ENCODE results near the gene IL18BP. TPM values are rescaled to one million over a fixed set of nuclear protein-coding genes. Genes with fewer than 3 reads are reported as not detected.

Gene IL18BP
- total RNA-seq, 1 experiment from 2014 or later: 18.2 TPM

DNA sequence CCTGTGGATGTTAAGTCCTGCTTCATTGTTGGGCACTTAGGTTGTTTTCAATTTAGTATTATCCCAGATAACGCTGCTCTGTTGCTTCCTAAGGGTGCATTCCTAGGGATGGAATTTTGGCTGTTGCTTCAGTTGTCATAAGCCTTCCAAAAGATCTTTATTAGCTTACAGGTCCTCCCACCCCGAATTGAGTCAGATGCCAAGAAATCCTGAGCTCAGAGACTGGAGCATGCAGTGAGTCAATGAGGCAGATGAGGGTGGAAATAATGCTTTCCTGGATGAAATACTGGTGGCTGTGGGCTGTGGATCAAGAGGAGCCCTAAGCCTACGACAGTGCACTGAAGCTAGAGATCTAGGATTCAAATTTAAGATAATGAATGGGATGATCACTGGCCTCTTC is 10.7 kb upstream of the IL18BP start:
- H3K36me3 ChIP-seq (ENCODE audit: control insufficient read depth, insufficient read depth, low read length): peaks cover 10% of the 10 kb centered on the region
- H3K4me3 ChIP-seq (ENCODE audit: low read depth in 2 of 2, low read length in 2 of 2): no peak overlapping the region
- POLR2A ChIA-PET: no interaction called here
- CTCF ChIA-PET: no interaction called here
- ATAC-seq (no peak; the same call in 1 of the 2 replicates), DNase-seq (ENCODE audit: low read depth, low spot score) (no peak)
- in situ Hi-C loops (cut with HindIII; ENCODE audit: low pct_unique_long_range_greater_than_20kb, low sequenced_read_pairs) (no loop called here), intact Hi-C loops (cut with micrococcal nuclease; ENCODE audit: unreplicated experiment) (no loop called here)
- no peaks in the 10 kb centered on the region for H3K9me3 ChIP-seq (ENCODE audit: control insufficient read depth, insufficient read depth, low read depth, low read length)
- no peak overlapping the region for H3K27ac ChIP-seq (ENCODE audit: low read length)
- no peaks in the 10 kb centered on the region for H3K27me3 ChIP-seq (ENCODE audit: control insufficient read depth, insufficient read depth, low read length)
- BruUV-seq (replicated peaks): no TSS peak
- no peaks in the 10 kb centered on the region for H3K4me1 ChIP-seq (ENCODE audit: control insufficient read depth, insufficient read depth, low read length)
- TF ChIP-seq, protein P1, sequence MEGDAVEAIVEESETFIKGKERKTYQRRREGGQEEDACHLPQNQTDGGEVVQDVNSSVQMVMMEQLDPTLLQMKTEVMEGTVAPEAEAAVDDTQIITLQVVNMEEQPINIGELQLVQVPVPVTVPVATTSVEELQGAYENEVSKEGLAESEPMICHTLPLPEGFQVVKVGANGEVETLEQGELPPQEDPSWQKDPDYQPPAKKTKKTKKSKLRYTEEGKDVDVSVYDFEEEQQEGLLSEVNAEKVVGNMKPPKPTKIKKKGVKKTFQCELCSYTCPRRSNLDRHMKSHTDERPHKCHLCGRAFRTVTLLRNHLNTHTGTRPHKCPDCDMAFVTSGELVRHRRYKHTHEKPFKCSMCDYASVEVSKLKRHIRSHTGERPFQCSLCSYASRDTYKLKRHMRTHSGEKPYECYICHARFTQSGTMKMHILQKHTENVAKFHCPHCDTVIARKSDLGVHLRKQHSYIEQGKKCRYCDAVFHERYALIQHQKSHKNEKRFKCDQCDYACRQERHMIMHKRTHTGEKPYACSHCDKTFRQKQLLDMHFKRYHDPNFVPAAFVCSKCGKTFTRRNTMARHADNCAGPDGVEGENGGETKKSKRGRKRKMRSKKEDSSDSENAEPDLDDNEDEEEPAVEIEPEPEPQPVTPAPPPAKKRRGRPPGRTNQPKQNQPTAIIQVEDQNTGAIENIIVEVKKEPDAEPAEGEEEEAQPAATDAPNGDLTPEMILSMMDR (IDR thresholded peaks at IDR 0.05): no peak
- TF ChIP-seq TCF7L2 (IDR thresholded peaks at IDR 0.05; ENCODE audit: low read depth, low read length) (no peak), POLR2AphosphoS5 (IDR thresholded peaks at IDR 0.05; ENCODE audit: low read depth, low read length) (no peak)

DNA sequence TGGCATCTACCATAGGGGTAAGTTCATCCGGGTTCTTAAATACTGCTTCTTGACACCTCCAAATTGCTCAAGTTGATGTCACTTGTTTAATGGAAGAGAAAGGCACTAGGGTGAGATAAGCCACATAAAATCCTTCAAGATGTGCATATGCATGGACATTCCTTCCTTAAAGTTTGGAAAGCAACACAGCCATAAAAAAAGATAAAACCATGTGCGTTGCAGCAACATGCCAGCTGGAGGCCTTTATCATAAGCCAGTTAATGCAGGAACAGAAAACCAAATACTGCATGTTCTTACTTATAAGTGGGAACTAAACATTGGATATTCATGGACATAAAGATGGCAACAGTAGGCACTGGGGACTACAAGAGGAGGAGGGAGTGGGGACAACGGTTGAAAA is 8.0 kb upstream of the IL18BP start:
- ChIA-PET CTCF (no interaction called here), POLR2A (no interaction called here)
- no peaks in the 10 kb centered on the region for H3K36me3 ChIP-seq (ENCODE audit: control insufficient read depth, insufficient read depth, low read length)
- H3K9me3 ChIP-seq (ENCODE audit: control insufficient read depth, insufficient read depth, low read depth, low read length): no peaks in the 10 kb centered on the region
- TF ChIP-seq, protein P1 (IDR thresholded peaks at IDR 0.05): no peak
- TF ChIP-seq SIN3A (IDR thresholded peaks at IDR 0.05; ENCODE audit: borderline replicate concordance, insufficient read depth, low read depth, low read length) (no peak), POLR2AphosphoS5 (IDR thresholded peaks at IDR 0.05; ENCODE audit: low read depth, low read length) (no peak)
- ATAC-seq: no peak
- H3K4me1 ChIP-seq (ENCODE audit: control insufficient read depth, insufficient read depth, low read length): no peaks in the 10 kb centered on the region
- in situ Hi-C loops (cut with HindIII; ENCODE audit: low pct_unique_long_range_greater_than_20kb, low sequenced_read_pairs): no loop called here
- H3K27ac ChIP-seq (ENCODE audit: low read length): no peak overlapping the region
- no peak overlapping the region for H3K4me3 ChIP-seq (ENCODE audit: low read depth in 2 of 2, low read length in 2 of 2)
- no TSS peak for BruUV-seq (replicated peaks)
- intact Hi-C loops (cut with micrococcal nuclease; ENCODE audit: unreplicated experiment): no loop called here
- no peak for DNase-seq (ENCODE audit: low read depth, low spot score)
- no peaks in the 10 kb centered on the region for H3K27me3 ChIP-seq (ENCODE audit: control insufficient read depth, insufficient read depth, low read length)

DNA sequence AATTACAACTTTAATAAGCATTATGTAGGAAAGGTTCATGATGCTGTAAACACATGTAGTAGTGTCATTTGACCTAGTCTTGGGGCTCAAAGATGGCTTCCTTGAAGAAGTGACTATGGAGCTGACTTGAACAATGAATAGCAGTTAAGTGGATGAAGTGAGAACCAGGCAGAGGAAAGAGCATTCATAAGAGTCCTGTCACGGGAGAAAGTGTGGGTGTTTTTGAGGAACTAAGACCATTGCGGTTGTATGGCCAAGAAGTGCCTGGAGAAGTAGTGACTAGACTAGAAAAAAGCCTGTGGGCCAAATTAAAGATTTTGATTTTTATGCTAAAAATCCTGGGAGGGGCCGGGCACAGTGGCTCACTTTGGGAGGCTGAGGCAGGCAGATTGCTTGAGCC is 7.2 kb upstream of the IL18BP start:
- intact Hi-C loops (cut with micrococcal nuclease; ENCODE audit: unreplicated experiment) (no loop called here), in situ Hi-C loops (cut with HindIII; ENCODE audit: low pct_unique_long_range_greater_than_20kb, low sequenced_read_pairs) (no loop called here)
- POLR2A ChIA-PET: no interaction called here

More for the DNA sequence above, 7.2 kb upstream of the IL18BP start:
- Histone ChIP-seq H3K4me3 (ENCODE audit: low read depth in 2 of 2, low read length in 2 of 2) (no peak overlapping the region), H3K4me1 (ENCODE audit: control insufficient read depth, insufficient read depth, low read length) (no peaks in the 10 kb centered on the region), H3K9me3 (ENCODE audit: control insufficient read depth, insufficient read depth, low read depth, low read length) (no peaks in the 10 kb centered on the region), H3K36me3 (ENCODE audit: control insufficient read depth, insufficient read depth, low read length) (no peaks in the 10 kb centered on the region), H3K27ac (ENCODE audit: low read length) (no peak overlapping the region), H3K27me3 (ENCODE audit: control insufficient read depth, insufficient read depth, low read length) (no peaks in the 10 kb centered on the region)
- ATAC-seq (no peak), DNase-seq (ENCODE audit: low read depth, low spot score) (no peak)
- BruUV-seq (replicated peaks): no TSS peak
- CTCF ChIA-PET: no interaction called here
- TF ChIP-seq POLR2AphosphoS5 (IDR thresholded peaks at IDR 0.05; ENCODE audit: low read depth, low read length) (no peak), SIN3A (IDR thresholded peaks at IDR 0.05; ENCODE audit: borderline replicate concordance, insufficient read depth, low read depth, low read length) (no peak), TCF7L2 (IDR thresholded peaks at IDR 0.05; ENCODE audit: low read depth, low read length) (no peak)
- TF ChIP-seq, protein P2, sequence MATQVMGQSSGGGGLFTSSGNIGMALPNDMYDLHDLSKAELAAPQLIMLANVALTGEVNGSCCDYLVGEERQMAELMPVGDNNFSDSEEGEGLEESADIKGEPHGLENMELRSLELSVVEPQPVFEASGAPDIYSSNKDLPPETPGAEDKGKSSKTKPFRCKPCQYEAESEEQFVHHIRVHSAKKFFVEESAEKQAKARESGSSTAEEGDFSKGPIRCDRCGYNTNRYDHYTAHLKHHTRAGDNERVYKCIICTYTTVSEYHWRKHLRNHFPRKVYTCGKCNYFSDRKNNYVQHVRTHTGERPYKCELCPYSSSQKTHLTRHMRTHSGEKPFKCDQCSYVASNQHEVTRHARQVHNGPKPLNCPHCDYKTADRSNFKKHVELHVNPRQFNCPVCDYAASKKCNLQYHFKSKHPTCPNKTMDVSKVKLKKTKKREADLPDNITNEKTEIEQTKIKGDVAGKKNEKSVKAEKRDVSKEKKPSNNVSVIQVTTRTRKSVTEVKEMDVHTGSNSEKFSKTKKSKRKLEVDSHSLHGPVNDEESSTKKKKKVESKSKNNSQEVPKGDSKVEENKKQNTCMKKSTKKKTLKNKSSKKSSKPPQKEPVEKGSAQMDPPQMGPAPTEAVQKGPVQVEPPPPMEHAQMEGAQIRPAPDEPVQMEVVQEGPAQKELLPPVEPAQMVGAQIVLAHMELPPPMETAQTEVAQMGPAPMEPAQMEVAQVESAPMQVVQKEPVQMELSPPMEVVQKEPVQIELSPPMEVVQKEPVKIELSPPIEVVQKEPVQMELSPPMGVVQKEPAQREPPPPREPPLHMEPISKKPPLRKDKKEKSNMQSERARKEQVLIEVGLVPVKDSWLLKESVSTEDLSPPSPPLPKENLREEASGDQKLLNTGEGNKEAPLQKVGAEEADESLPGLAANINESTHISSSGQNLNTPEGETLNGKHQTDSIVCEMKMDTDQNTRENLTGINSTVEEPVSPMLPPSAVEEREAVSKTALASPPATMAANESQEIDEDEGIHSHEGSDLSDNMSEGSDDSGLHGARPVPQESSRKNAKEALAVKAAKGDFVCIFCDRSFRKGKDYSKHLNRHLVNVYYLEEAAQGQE (IDR thresholded peaks at IDR 0.05; ENCODE audit: insufficient read depth in 1 of 2, low read depth in 2 of 2, low read length in 1 of 2): no peak
- TF ChIP-seq, protein P1 (IDR thresholded peaks at IDR 0.05): no peak
